HG02840 (cell line): ENCODE data around the gene TGFBRAP1.
"Not testable (repeated sequence)": the region's sequence is repeated elsewhere in the genome, so short reads cannot be mapped to it uniquely, and the experiment has no call there.

Experiments
- ATAC-seq: cut with Tn5 transposase; IDR thresholded peaks from one replicate; pipeline ENCODE4 v1.9.1; 2021; ENCODE audit warnings: mild to moderate bottlenecking, moderate library complexity, moderate number of reproducible peaks; ENCODE audit not compliant: unreplicated experiment, low FRiP score

TGFBRAP1 gene

DNA sequence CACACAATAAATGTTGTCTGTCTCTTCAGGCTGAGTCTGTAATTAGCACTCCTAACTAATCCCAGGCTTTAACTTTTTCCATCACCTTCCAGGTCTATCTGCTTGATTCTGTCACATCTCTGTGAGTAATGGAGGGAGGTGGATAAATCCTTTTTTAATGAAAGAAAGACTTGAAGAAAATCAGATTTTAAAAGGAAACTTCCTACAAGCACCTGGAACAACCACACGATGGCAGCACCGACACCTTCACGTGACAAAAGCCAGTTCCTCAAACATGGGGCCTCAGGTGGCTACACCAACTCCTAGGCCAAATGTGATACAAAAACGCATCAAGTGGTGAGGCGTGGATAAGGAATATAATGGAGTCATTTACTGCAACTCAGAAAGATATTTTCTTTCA, 41.8 kb downstream of the TGFBRAP1 start:
- no peak for ATAC-seq

DNA sequence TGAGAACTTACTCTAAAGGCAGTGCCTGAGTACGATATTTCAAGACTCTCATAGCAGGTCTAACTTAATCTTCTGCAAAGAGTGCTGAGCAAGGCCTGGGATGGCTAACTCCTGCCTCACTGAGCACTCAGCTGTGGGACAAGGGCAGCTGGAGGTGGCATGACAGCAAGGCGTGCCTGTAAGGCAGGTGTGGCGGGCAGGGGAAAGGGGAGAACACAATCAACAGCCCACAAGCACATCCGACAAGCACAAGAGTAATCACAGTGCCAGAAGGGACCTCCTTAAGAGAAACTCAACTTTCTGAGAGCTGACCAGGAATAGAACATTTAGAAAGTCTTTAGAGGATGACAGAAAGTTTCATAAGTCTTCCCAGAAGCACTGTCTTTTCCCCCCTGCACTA, 46.0 kb downstream of the TGFBRAP1 start:
- ATAC-seq = no peak

DNA sequence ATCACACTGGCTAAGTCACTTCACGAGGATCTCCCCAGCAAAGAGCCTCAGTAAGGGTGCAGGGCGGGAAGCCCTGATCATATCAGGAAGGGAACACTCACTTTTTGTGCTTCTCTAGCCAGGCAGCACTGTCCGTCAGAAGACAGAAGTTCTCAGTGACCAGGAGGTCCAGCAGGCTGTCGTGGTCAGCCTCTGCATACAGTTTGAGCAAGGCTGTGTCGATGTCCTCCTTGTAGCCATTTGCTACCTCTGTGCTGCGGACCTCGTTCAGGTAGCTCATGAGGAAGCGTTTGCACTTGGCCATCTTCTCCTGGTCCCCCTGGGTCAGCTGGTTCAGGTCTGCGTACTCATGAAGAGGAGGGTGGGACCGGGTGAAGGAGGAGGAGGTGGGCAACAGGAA, 49.3 kb downstream of the TGFBRAP1 start:
- no peak for ATAC-seq

DNA sequence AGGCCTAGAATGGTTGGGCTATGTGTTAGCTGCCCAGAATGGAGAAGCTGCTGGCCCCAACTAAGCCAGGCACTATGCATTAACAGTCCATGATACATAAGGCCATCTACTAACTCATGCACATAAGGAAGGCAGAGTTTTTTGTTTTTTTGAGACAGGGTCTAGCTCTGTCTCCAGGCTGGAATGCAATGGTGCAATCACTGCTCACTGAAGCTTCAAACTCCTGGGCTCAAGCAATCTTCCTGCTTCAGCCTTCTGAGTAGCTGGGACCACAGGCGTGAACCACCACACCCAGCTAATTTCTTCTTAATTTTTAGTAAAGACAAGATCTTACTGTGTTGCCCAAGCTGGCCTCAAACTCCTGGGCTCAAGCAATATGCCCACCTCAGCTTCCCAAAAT, 50.4 kb downstream of the TGFBRAP1 start:
- ATAC-seq = no peak

DNA sequence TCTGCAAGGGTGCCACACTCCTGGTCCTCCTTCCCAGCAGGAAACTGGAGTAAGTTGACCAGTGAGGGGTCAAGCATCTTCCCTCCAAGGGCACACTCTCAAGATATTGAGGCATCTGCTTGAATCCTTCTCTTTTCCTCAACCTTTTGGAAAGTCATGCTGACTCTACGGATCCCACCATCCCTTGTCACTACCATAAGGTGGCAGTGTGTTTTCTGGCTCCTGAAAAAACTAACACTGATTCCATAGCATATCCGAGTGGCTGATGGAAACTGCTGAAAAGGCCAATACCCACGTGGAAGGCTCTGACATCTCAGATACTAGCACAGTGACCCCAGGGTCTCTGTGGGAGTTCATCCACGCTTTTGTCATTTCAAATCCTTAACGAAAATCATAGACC, 50.9 kb downstream of the TGFBRAP1 start:
- no peak for ATAC-seq

DNA sequence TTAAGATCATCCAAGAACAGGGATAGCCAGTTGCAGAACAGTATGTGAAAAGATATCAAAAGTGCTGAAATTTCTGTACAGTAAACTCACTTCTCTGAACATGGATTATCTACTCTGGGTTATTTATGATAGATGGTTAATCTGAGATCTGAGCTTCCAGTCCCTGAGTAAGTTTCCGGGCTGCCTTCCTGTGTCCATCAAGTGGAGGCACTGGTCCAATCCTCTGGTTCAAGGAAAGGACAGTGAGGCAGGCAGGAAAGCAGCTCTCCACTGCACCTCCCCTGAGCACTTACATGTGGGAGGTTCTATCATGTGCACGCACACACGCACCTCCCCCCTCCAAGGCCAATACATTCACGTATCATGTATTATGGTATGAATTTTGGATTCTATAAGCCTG, 55.5 kb downstream of the TGFBRAP1 start:
- ATAC-seq = no peak

DNA sequence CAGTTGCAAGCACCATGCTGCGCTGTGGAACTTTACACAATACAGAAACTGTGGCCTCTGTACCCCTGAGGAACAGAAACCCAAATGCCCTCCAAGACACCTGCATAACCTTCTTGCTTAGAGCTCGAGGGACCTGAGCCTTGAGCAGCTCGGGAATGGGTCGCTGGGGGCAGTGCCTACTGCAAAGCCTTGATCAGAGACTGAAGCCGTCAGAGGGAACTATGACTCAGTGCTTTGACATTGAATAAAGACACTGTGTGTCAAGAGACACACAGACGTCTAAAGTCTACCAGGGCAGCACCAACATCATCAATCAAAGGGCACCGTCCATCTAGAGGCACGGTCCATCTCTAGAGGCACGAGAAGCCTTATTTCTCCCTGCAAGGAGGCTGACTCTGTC, 57.4 kb downstream of the TGFBRAP1 start:
- ATAC-seq = no peak

DNA sequence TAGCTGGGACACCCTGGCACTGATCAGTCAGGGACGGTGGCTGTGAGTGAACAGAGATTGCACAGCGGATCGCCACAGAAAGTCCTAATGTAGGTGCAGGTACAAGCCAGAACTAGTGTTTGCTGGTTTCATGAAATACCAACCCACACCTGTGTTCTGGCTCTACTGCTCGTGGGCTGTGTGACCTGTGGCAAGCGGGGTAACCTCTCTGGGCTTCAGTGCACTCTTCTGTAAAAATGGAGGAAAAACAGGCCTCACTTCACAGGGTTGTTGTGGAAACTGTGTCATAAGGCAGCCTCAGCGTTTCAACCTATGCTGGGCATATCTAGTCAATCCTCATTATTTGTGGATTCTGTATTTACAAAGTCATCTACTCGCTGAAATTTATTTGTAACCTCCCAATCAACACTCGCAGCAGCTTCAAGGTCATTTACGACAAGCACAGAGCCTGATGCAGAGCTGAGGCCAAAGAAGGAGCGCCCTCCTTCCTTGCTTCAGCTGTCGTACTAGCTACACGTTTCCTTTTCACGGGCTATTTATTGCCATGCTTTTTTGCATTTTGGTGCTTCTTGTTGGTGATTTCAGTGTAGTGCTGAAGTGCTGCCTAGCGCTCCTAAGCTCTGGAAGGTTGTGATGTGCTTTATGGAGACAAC, 58.0 kb downstream of the TGFBRAP1 start:
- ATAC-seq = no peak

- ATAC-seq = no peak
These were observed 60.1 kb downstream of the TGFBRAP1 start for GRCh38 chr2:105269426-105269825.

DNA sequence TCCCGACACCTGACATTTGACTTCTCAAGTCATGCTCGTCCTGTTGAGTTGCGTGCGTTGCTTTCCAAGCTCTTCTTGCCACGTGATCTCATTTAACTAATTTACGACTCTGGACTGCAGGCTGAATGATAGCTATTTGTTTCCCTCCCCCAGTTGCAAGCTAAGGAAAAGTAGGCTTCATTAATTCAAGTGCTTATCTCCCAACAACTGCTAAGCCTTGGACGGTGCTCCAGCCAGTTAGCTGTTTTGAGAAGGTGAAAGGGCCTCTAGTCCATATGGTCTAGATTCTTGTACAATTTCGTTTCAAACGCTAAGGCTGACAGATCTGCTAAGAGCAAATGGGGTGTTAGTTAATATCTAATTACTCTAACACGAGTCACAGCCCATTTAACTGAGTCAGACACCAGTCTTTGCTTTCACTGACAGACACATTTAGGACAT, 66.9 kb downstream of the TGFBRAP1 start:
- no peak for ATAC-seq

GRCh38 chr2:105261061-105261460, 68.5 kb downstream of the TGFBRAP1 start:
- ATAC-seq = no peak

DNA sequence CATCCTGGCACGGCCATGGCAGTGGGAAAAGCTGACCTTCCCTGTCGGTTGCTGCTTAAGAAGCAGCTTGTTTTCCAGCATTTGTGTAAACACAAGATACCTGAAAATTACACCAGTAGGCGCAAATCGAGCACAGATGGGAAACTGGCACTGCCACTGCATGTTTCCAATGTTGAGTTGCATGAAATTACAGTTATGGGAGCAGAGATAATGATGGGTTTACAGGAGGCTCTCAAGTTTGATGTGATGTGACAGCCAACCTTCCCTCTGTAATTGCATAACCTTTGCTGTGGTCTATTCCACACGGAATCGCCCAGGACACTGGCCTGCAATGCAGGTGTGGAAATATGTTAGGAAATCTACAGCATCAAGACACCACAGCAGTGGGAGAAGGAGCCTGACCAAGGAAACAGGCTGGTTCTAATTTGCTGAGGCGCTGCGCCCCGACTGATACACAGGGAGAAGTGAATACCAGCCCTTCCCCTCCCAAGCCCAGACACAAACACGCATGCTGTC, 70.6 kb downstream of the TGFBRAP1 start:
- ATAC-seq = no peak

GRCh38 chr2:105257981-105258380, 71.6 kb downstream of the TGFBRAP1 start:
- no peak for ATAC-seq

DNA sequence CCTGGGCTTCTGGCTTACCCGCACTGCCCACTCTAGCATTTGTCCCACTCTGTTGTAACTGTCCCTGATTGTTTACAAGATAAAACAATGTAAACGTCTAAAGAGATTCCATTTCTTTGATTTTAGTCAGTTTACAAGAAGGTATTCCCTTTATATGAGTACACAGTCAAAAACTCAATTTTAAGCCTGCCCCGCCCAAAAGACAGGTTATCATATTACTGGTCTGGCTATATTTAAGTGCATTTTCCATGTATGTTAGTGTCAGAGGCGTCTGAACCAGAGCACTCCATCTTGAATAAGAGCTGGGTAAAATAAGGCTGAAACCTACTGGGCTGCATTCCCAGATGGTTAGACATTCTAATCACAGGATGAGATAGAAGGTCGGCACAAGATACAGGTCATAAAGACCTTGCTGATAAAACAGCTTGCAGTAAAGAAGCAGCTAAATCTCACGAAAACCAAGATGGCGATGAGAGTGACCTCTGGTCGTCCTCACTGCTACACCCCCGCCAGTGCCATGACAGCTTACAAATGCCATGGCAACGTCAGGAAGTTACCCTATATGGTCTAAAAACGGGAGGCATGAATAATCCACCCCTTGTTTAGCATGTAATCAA, 73.0 kb downstream of the TGFBRAP1 start:
- no peak for ATAC-seq

DNA sequence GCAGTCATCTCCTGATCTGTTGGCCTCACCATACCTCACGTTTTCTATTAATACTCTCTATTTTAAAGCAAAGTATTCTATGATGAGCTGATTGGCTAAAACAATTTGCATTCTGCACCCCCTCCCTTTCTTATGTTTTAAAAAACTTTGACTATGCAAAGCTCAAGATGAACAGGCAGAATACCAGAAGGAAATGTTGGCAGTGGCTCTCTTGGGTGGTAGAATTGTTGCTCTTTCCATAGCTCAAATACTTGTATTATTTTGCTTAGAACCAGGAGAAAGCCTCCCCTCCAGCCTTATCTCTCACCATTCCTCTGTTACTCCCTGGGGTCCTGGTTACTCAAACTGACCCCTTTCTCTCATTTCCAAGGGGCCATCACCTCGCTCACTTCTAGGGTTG, 73.6 kb downstream of the TGFBRAP1 start:
- ATAC-seq = no peak

GRCh38 chr2:105254531-105255210, 74.9 kb downstream of the TGFBRAP1 start:
- no peak for ATAC-seq

- ATAC-seq = no peak
These were observed 77.3 kb downstream of the TGFBRAP1 start for GRCh38 chr2:105252271-105252670.

DNA sequence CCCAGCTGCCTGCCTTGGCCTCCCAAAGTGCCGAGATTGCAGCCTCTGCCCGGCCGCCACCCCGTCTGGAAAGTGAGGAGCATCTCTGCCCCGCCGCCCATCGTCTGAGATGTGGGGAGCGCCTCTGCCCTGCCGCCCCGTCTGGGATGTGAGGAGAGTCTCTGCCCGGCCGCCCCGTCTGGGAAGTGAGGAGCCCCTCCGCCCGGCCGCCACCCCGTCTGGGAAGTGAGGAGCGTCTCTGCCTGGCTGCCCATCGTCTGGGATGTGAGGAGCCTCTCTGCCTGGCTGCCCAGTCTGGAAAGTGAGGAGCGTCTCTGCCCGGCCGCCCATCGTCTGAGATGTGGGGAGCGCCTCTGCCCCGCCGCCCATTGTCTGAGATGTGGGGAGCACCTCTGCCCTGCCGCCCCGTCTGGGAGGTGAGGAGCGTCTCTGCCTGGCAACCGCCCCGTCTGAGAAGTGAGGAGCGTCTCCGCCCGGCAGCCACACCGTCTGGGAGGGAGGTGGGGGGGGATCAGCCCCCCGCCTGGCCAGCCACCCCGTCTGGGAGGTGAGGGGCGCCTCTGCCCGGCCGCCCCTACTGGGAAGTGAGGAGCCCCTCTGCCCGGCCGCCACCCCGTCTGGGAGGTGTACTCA, 78.4 kb downstream of the TGFBRAP1 start:
- not testable (repeated sequence) for ATAC-seq

DNA sequence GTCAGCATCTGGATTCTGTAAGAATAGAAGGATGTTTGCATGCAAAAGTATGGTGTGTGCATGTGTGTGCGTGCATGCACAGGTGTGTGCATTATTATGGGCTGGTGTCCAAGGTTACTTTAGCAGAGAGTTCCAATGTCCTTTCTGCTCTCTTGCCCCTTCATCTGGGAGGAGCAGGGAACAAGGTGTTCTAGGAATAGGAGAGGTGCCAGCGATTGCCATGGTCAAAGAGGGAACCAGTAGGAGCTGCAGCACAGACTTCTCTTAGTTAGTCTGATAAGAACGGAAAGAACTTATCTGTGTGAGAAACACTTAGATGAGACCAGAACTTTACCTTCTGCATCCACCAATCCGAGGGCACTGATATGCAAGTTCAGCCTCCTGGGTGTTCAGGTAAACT, 79.6 kb downstream of the TGFBRAP1 start:
- no peak for ATAC-seq

GRCh38 chr2:105249181-105249580, 80.4 kb downstream of the TGFBRAP1 start:
- no peak for ATAC-seq
